Adrenal gland (tissue), 5 donors: Measurements from ENCODE around the gene VPS54.

Experiments
- CTCF ChIP-seq, 6 experiments: fragments of 450-650 bp in 4 of 6; fragments of 200-600 bp in 2 of 6; sonication (generic) in 1 of 6; IDR thresholded peaks; 1 replicate in 5 of 6; 2 replicates in 1 of 6; pipeline versions ENCODE4 v1.5.1 to v1.8.0; 2016 to 2021; ENCODE audit warnings: antibody characterized with exemption in 6 of 6, mild to moderate bottlenecking in 2 of 6, moderate library complexity in 1 of 6
- POLR2A ChIP-seq, 2 donors: fragments of 450-650 bp; IDR thresholded peaks; one replicate each; pipeline ENCODE4 v1.6.1; 2017; ENCODE audit warnings: antibody characterized with exemption in 2 of 2, mild to moderate bottlenecking in 2 of 2, moderate library complexity in 1 of 2
- donor health status: DM: no; HTN: no; CAD: no.

- TF ChIP-seq POLR2A (IDR thresholded peaks at IDR 0.05), result no peak
- no peak for TF ChIP-seq CTCF (IDR thresholded peaks at IDR 0.05)
Measured at GRCh38 chr2:63856303-63856603, 163.0 kb downstream of the VPS54 start.
